ENCODE measurements around the gene KLK5. TPM values are rescaled to one million over a fixed set of nuclear protein-coding genes. Genes with fewer than 3 reads are reported as not detected.

KLK5 gene
- polyA plus RNA-seq, 2 of the 4 experiments (the other 2 are of a cell fraction): not detected

DNA sequence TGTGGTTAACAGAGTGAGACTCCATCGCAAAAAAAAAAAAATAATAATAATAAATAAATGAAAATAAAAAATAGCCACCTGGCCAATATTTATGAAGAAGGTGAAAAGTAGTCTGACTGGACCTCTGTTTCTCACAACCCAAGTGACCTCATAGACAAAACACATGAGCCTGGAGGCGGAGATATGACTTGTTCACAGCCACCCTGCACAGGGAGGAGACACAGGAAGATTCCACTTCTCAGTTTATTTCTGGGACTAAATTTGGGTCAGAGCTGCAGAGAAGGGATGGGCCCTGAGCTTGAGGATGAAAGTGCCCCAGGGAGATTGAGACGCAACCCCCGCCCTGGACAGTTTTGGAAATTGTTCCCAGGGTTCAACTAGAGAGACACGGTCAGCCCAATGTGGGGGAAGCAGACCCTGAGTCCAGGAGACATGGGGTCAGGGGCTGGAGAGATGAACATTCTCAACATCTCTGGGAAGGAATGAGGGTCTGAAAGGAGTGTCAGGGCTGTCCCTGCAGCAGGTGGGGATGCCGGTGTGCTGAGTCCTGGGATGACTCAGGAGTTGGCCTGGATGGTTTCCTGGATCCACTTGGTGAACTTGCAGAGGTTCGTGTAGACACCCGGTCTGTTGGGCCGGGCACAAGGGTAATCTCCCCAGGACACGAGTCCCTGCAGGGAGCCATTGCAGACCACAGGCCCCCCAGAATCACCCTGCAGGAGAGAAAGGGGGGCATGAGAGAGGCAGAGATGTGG, 9.6 kb downstream of the KLK5 start:
- POLR2A ChIA-PET: no interaction called here
- peaks cover 8% of the 10 kb centered on the region; the same call in 2 of the 3 replicates for H3K9me3 ChIP-seq
- H3K4me2 ChIP-seq: no peak overlapping the region
- CTCF ChIA-PET: interaction anchor here (1.9 to 2.7 kb wide), 2 partner anchors 13 to 21 kb away, joined by 6 to 10 read pairs; no protein-coding TSS in a partner anchor
- DNase-seq (ENCODE audit: low read depth in 1 of 2, low spot score in 1 of 2) (no peak), ATAC-seq (no peak), FAIRE-seq (no peak)
- H3K27ac ChIP-seq: no peak overlapping the region
- H3K4me3 ChIP-seq: no peak overlapping the region
- no peaks in the 10 kb centered on the region for H3K4me1 ChIP-seq
- 38% methylated on average over 10 of the region's 10 CpGs for WGBS (ENCODE audit: missing lambda C conversion rate)
- no peak for TF ChIP-seq HOXB13 (CRISPR knock-in tag; IDR thresholded peaks at IDR 0.05; ENCODE audit: low read depth)
- TF ChIP-seq JUN (IDR thresholded peaks at IDR 0.05): no peak
- no peak for TF ChIP-seq CBX2 (IDR thresholded peaks at IDR 0.05; ENCODE audit: borderline replicate concordance, low read depth)
- TF ChIP-seq ATOH8 (CRISPR knock-in tag; IDR thresholded peaks at IDR 0.05; ENCODE audit: low read depth): no peak
- no peak for TF ChIP-seq MAZ (IDR thresholded peaks at IDR 0.05; ENCODE audit: borderline replicate concordance, low read depth, low read length)
- no peak for TF ChIP-seq E2F6 (IDR thresholded peaks at IDR 0.05; ENCODE audit: borderline replicate concordance, low read depth)
- no peak for TF ChIP-seq MAFK (IDR thresholded peaks at IDR 0.05; ENCODE audit: partially characterized antibody)
- no peak for TF ChIP-seq RFX5 (IDR thresholded peaks at IDR 0.05)
- TF ChIP-seq HES2 (IDR thresholded peaks at IDR 0.05): no peak
- TF ChIP-seq GATA3 (IDR thresholded peaks at IDR 0.05; ENCODE audit: borderline replicate concordance): no peak
- no peak for TF ChIP-seq CTCF (IDR thresholded peaks at IDR 0.05)
- no peak for TF ChIP-seq BCL3 (IDR thresholded peaks at IDR 0.05)
- TF ChIP-seq CEBPB (IDR thresholded peaks at IDR 0.05): no peak
- no peak for TF ChIP-seq SMC3 (IDR thresholded peaks at IDR 0.05)
- TF ChIP-seq RNF2 (IDR thresholded peaks at IDR 0.05; ENCODE audit: borderline replicate concordance, low read depth): no peak
- no peak for TF ChIP-seq ZC3H11A (IDR thresholded peaks at IDR 0.05)
- no peak for TF ChIP-seq NPAS2 (CRISPR knock-in tag; IDR thresholded peaks at IDR 0.05; ENCODE audit: borderline replicate concordance)
- TF ChIP-seq ELK1 (IDR thresholded peaks at IDR 0.05; ENCODE audit: low read depth, low read length): no peak
- no peak for TF ChIP-seq TP53 (CRISPR knock-in tag; IDR thresholded peaks at IDR 0.05)
- TF ChIP-seq TFCP2L1 (CRISPR knock-in tag; IDR thresholded peaks at IDR 0.05): no peak

GRCh38 chr19:50939596-50939995, 13.2 kb downstream of the KLK5 start:
- no peak overlapping the region for H3K27ac ChIP-seq
- no peak for ATAC-seq
- CTCF ChIA-PET: interaction anchor here (0.6 to 2.6 kb wide), 5 partner anchors 11 to 154 kb away, joined by 3 to 12 read pairs (median 4); no protein-coding TSS in a partner anchor
- H3K4me2 ChIP-seq: no peak overlapping the region
- 3% methylated on average over 2 of the region's 2 CpGs for WGBS (ENCODE audit: missing lambda C conversion rate)
- DNase-seq (ENCODE audit: low read depth in 1 of 2, low spot score in 1 of 2): no peak
- no peak for FAIRE-seq
- H3K4me1 ChIP-seq: no peaks in the 10 kb centered on the region
- POLR2A ChIA-PET: no interaction called here
- H3K4me3 ChIP-seq: no peak overlapping the region
- H3K9me3 ChIP-seq: peaks cover 8% of the 10 kb centered on the region; the same call in 2 of the 3 replicates
- TF ChIP-seq FOSB (CRISPR knock-in tag; IDR thresholded peaks at IDR 0.05) (no peak), BCL3 (IDR thresholded peaks at IDR 0.05) (no peak), MAX (IDR thresholded peaks at IDR 0.05) (no peak), HOXA7 (CRISPR knock-in tag; IDR thresholded peaks at IDR 0.05) (no peak), CHD2 (IDR thresholded peaks at IDR 0.05; ENCODE audit: low read length, partially characterized antibody) (no peak), RARB (CRISPR knock-in tag; IDR thresholded peaks at IDR 0.05) (no peak), RCOR1 (IDR thresholded peaks at IDR 0.05; ENCODE audit: low read depth, low read length) (no peak), FOSL2 (IDR thresholded peaks at IDR 0.05) (no peak), FOSL2 (CRISPR knock-in tag; IDR thresholded peaks at IDR 0.05) (no peak), CHD4 (IDR thresholded peaks at IDR 0.05; ENCODE audit: borderline replicate concordance) (no peak), MAFK (IDR thresholded peaks at IDR 0.05; ENCODE audit: partially characterized antibody) (no peak), NPAS2 (CRISPR knock-in tag; IDR thresholded peaks at IDR 0.05; ENCODE audit: borderline replicate concordance) (no peak), JUN (IDR thresholded peaks at IDR 0.05) (no peak), TP53 (CRISPR knock-in tag; IDR thresholded peaks at IDR 0.05) (no peak)
